B cell (primary cell): ENCODE results near the gene CCDC9B. TPM values are rescaled to one million over a fixed set of nuclear protein-coding genes. Genes with fewer than 3 reads are reported as not detected.

Experiments used
- ATAC-seq: fragments of 200-7000 bp; cut with Tn5 transposase; one replicate; pipeline ENCODE4 v1.10.0; 2021; ENCODE audit warnings: low read depth, mild to moderate bottlenecking, moderate number of reproducible peaks, moderate library complexity
- CTCF ChIA-PET: fragments of 350-600 bp; sonication (Branson Sonifier 250); formaldehyde crosslinking; loops from one replicate; lab custom pipeline; 2021; ENCODE audit warnings: antibody characterized with exemption, inconsistent platforms; lab: Charles Lee
- POLR2A ChIA-PET: fragments of 350-600 bp; sonication (Branson Sonifier 250); formaldehyde crosslinking; loops from one replicate; lab custom pipeline; 2021; ENCODE audit warnings: antibody characterized with exemption; lab: Charles Lee
- DNase-seq: peaks from one replicate; pipeline ENCODE4 v3.0.0; 2013
- H2AFZ ChIP-seq: 2 replicates; pipeline ENCODE4 v1.6.1; 2012; ENCODE audit warnings: mild to moderate bottlenecking, low read depth, low read length; ENCODE audit not compliant: insufficient read depth, poor library complexity, severe bottlenecking
- H3K27ac ChIP-seq, 2 donors: 1 replicate in 1 of 2; 2 replicates in 1 of 2; pipeline ENCODE4 v1.5.1; 2012 to 2013; ENCODE audit warnings: low read length in 2 of 2, mild to moderate bottlenecking in 2 of 2, moderate library complexity in 1 of 2
- H3K27me3 ChIP-seq, 4 experiments: fragments of 200-600 bp in 1 of 4; sonication (generic) in 1 of 4; replicated peaks in 1 of 4; 1 replicate in 2 of 4; 2 replicates in 2 of 4; pipeline versions ENCODE4 v1.6.1 to v1.7.0; 2013 to 2016; ENCODE audit warnings: low read length in 3 of 4, mild to moderate bottlenecking in 2 of 4, mixed read lengths in 1 of 4, moderate library complexity in 1 of 4; ENCODE audit not compliant: insufficient read depth in 4 of 4, control insufficient read depth in 3 of 4; ENCODE audit errors: control extremely low read depth in 1 of 4
- H3K36me3 ChIP-seq, 2 experiments: replicated peaks in 1 of 2; 1 replicate in 1 of 2; 2 replicates in 1 of 2; pipeline versions ENCODE4 v1.6.1 to v1.7.1; 2013; ENCODE audit warnings: low read length in 1 of 2; ENCODE audit not compliant: insufficient read depth in 2 of 2, control insufficient read depth in 1 of 2; ENCODE audit errors: control extremely low read depth in 1 of 2, extremely low read depth in 1 of 2
- H3K4me1 ChIP-seq, 2 donors: fragments of 200-600 bp in 1 of 2; sonication (generic) in 1 of 2; 1 replicate in 1 of 2; 2 replicates in 1 of 2; pipeline versions ENCODE4 v1.5.1 to v1.6.1; 2013 to 2017; ENCODE audit warnings: low read length in 2 of 2; ENCODE audit not compliant: control insufficient read depth in 2 of 2, insufficient read depth in 2 of 2
- H3K4me2 ChIP-seq: replicated peaks from 2 replicates; pipeline ENCODE3; 2012; ENCODE audit warnings: mild to moderate bottlenecking, low read depth, low read length; ENCODE audit not compliant: poor library complexity, severe bottlenecking
- H3K4me3 ChIP-seq, 5 experiments: fragments of 200-600 bp in 1 of 5; sonication (generic) in 1 of 5; 1 replicate in 3 of 5; 2 replicates in 2 of 5; pipeline versions ENCODE4 v1.5.1 to v1.7.0; 2011 to 2016; ENCODE audit warnings: low read length in 4 of 5, mild to moderate bottlenecking in 4 of 5, low read depth in 2 of 5, control low read depth in 1 of 5, moderate library complexity in 1 of 5; ENCODE audit not compliant: insufficient read depth in 1 of 5; ENCODE audit errors: control extremely low read depth in 1 of 5, extremely low read depth in 1 of 5
- H3K79me2 ChIP-seq: fragments of 200-600 bp; sonication (generic); one replicate; pipeline ENCODE4 v1.6.0; 2016; ENCODE audit warnings: low read length; ENCODE audit not compliant: control insufficient read depth, insufficient read depth
- H3K9ac ChIP-seq: fragments of 200-600 bp; sonication (generic); 2 replicates; pipeline ENCODE4 v1.6.1; 2017; ENCODE audit warnings: mild to moderate bottlenecking, low read length, moderate library complexity
- H3K9me3 ChIP-seq, 3 donors: one replicate each; pipeline versions ENCODE4 v1.6.1 to v1.7.1; 2013; ENCODE audit warnings: low read length in 2 of 3; ENCODE audit not compliant: control insufficient read depth in 2 of 3, insufficient read depth in 1 of 3; ENCODE audit errors: control extremely low read depth in 1 of 3
- H4K20me1 ChIP-seq: 2 replicates; pipeline ENCODE4 v1.6.0; 2012; ENCODE audit warnings: mild to moderate bottlenecking, low read length; ENCODE audit not compliant: insufficient read depth, control insufficient read depth, poor library complexity, severe bottlenecking
- H3K27ac Mint-ChIP-seq: one replicate; pipeline ENCODE4 v1.8.0; 2021; ENCODE audit warnings: mixed read lengths
- H3K27me3 Mint-ChIP-seq: one replicate; pipeline ENCODE4 v1.8.0; 2021; ENCODE audit warnings: mixed read lengths
- H3K4me1 Mint-ChIP-seq: one replicate; pipeline ENCODE4 v1.8.0; 2021; ENCODE audit warnings: mixed read lengths
- H3K4me3 Mint-ChIP-seq: one replicate; pipeline ENCODE4 v1.8.0; 2021; ENCODE audit warnings: mixed read lengths
- H3K9me3 Mint-ChIP-seq: one replicate; pipeline ENCODE4 v1.8.0; 2022; ENCODE audit warnings: mixed read lengths; ENCODE audit not compliant: insufficient read depth
- EZH2 ChIP-seq: IDR thresholded peaks from 2 replicates; pipeline ENCODE4 v1.6.1; 2012; ENCODE audit warnings: borderline replicate concordance, low read depth, mild to moderate bottlenecking, moderate library complexity, low read length; ENCODE audit not compliant: insufficient read depth, poor library complexity, severe bottlenecking
- WGBS: methylation state at CpG from one replicate; pipeline ENCODE4 v1.1.5; 2013; ENCODE audit warnings: missing lambda C conversion rate; ENCODE audit not compliant: insufficient coverage; 5-methylcytosine and 5-hydroxymethylcytosine counted together
- intact Hi-C: fragments of 100-400 bp; cut with micrococcal nuclease; formaldehyde crosslinking; loops from one replicate; pipeline ENCODE4 v1.10.0; 2022
- polyA plus RNA-seq: library from polyadenylated mRNA; depleted of rRNA; stranded (reverse); fragments of >200 nt; gene quantifications from 2 replicates; pipeline ENCODE4 v1.2.3, GENCODE V29; 2012
- total RNA-seq, 2 donors: library from RNA; stranded (reverse); fragments of 120-200 nt in 1 of 2; gene quantifications; 1 replicate in 1 of 2; 2 replicates in 1 of 2; pipeline versions ENCODE4 v1.2.3 to v1.2.4, GENCODE V29; 2013 to 2022
- TF ChIP-seq, protein P1 (sequence below): fragments of 200-600 bp; IDR thresholded peaks from one replicate; pipeline ENCODE4 v1.8.0; 2022; ENCODE audit warnings: antibody characterized with exemption, mild to moderate bottlenecking

Gene CCDC9B
- total and polyA plus RNA-seq, 2 donors (not counting 1 experiment from before 2014, with no cell fraction given), result 1.6 to 2.4 TPM

DNA sequence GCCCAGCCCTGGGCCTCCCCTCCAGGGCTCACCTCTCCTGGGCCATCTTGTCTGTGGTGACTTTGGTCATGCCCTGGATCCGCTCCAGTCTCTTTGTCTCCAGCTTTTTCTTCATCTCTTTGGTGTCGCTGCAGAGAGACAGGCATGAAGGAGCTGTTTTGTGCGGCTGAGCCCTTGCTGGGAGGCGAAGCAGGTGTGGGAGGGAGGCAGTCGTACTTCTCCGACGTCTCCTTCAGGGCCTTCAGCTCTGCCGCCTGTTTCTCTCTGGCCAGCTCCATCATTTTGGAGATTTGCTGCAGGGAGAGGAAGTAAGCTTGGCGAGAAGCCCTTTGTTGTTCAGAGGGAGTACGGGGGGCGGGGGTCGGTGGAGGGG lies 50.2 kb downstream of the CCDC9B start:
- no peak overlapping the region for H3K27ac Mint-ChIP-seq
- CTCF ChIA-PET, result interaction anchor here (1.1 to 4.8 kb wide), 3 partner anchors 11 to 48 kb away, joined by 3 to 36 read pairs (median 5); no protein-coding TSS in a partner anchor
- H3K9me3 ChIP-seq, result no peaks in the 10 kb centered on the region
- no peaks in the 10 kb centered on the region for H3K27me3 Mint-ChIP-seq
- H2AFZ ChIP-seq, result no peak overlapping the region
- no peak overlapping the region for H3K9ac ChIP-seq
- H3K36me3 ChIP-seq, result peaks cover 0 to 55% of the 10 kb centered on the region in 2 experiments
- H3K27ac ChIP-seq, result no peak overlapping the region
- DNase-seq (no peak), ATAC-seq (no peak)
- no peaks in the 10 kb centered on the region for H3K4me1 ChIP-seq
- H3K4me3 Mint-ChIP-seq, result no peak overlapping the region
- H3K4me1 Mint-ChIP-seq, result peaks cover 2% of the 10 kb centered on the region
- POLR2A ChIA-PET, result no interaction called here
- H3K79me2 ChIP-seq, result no peaks in the 10 kb centered on the region
- intact Hi-C loops, result no loop called here
- H3K9me3 Mint-ChIP-seq, result no peaks in the 10 kb centered on the region
- no peak overlapping the region for H3K4me2 ChIP-seq
- H4K20me1 ChIP-seq, result no peaks in the 10 kb centered on the region
- TF ChIP-seq, protein P1, sequence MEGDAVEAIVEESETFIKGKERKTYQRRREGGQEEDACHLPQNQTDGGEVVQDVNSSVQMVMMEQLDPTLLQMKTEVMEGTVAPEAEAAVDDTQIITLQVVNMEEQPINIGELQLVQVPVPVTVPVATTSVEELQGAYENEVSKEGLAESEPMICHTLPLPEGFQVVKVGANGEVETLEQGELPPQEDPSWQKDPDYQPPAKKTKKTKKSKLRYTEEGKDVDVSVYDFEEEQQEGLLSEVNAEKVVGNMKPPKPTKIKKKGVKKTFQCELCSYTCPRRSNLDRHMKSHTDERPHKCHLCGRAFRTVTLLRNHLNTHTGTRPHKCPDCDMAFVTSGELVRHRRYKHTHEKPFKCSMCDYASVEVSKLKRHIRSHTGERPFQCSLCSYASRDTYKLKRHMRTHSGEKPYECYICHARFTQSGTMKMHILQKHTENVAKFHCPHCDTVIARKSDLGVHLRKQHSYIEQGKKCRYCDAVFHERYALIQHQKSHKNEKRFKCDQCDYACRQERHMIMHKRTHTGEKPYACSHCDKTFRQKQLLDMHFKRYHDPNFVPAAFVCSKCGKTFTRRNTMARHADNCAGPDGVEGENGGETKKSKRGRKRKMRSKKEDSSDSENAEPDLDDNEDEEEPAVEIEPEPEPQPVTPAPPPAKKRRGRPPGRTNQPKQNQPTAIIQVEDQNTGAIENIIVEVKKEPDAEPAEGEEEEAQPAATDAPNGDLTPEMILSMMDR, result no peak
- TF ChIP-seq EZH2, result no peak
- H3K4me3 ChIP-seq, result no peak overlapping the region
- no peaks in the 10 kb centered on the region for H3K27me3 ChIP-seq
- 98% methylated on average over 8 of the region's 12 CpGs for WGBS

DNA sequence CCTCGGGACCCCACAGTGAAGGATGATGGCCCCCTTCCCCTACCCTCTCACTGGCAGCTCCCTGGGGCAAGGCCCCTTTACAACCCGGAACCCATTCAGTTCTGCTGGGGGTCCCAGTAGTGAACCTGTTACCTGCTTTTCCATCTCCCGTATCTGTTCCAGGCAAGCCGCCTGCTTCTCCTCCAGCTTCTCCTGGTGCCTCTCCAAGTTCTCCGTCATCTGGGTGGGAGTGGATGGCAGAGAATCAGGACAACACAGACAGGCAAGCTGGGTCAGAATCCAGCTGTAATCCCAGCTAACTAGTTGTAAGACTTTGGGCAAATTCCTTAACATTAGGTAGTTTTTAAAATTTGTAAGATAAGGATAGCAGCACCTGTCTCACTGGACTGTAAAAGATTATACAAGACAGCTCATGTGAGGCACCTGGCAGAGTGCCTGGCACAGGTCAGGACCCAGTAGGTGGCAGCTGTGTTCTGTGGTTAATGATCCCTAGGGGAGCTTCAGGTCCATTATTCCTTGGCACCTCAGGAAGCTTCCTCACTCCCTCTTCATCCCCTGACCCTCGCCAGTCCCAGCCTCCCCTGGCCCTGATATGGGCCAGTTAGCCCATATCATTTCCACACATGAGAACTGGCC lies 51.5 kb downstream of the CCDC9B start:
- no peak overlapping the region for H3K9ac ChIP-seq
- TF ChIP-seq EZH2, result no peak
- TF ChIP-seq, protein P1, result no peak
- CTCF ChIA-PET, result interaction anchor here (1.2 to 4.8 kb wide), 5 partner anchors 10 to 49 kb away, joined by 3 to 36 read pairs (median 21); partner anchors contain the start of gene PLCB2
- intact Hi-C loops, result no loop called here
- H3K4me1 ChIP-seq, result no peaks in the 10 kb centered on the region
- no peaks in the 10 kb centered on the region for H3K4me1 Mint-ChIP-seq
- POLR2A ChIA-PET, result no interaction called here
- H3K4me3 Mint-ChIP-seq, result no peak overlapping the region
- H3K9me3 ChIP-seq, result no peaks in the 10 kb centered on the region
- no peaks in the 10 kb centered on the region for H3K27me3 Mint-ChIP-seq
- no peaks in the 10 kb centered on the region for H3K27me3 ChIP-seq
- WGBS, result 92% methylated on average over 6 of the region's 6 CpGs
- H3K27ac Mint-ChIP-seq, result no peak overlapping the region
- H3K27ac ChIP-seq, result no peak overlapping the region
- no peaks in the 10 kb centered on the region for H3K79me2 ChIP-seq
- DNase-seq, result no peak
- H3K4me2 ChIP-seq, result no peak overlapping the region
- no peak overlapping the region for H2AFZ ChIP-seq
- no peak overlapping the region for H3K4me3 ChIP-seq
- no peaks in the 10 kb centered on the region for H4K20me1 ChIP-seq
- peaks cover 0 to 43% of the 10 kb centered on the region in 2 experiments for H3K36me3 ChIP-seq
- no peak for ATAC-seq
- no peaks in the 10 kb centered on the region for H3K9me3 Mint-ChIP-seq
